Measurements from ENCODE around the gene SH3GLB1.

Gene SH3GLB1

DNA sequence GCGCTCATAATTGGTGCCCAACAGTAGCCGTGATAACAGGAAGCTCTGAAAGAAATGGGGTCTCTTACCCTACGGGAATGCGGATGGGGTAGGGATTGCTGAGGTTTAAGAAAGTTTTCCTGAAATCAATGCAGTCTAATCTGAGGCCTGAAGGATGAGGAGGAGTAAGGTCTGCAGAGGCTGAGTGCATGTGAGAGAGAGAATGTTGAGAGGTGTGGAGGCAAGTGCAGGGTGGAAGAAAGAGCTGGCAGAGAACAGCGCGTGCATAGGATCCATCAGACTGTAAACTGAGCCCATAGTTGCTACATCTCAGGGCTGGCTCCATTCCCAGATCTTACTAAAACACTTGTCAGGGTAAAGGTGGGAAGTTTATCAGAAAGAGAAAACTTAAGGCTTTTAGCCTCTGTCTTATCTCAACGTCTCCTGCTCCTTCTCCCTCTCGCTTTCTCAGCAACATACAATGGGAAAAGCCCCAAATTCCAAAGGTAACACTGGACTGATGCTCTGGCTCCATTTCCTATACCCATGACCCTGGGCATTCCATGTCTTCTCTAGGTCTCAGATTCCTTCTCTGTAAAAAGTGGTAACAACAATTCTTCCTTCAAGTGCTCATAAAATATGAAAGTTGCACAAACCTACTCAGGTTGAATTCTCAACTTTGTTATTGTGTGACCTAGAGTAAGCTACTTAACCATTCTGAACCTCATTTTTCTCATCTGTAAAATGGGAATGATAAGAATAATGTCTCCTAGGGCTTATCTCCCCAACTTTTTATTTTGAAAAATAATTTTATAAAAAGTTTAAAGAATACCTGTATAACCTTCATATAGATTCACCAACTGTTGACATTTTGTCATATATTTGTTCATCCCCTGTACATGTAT, 75.2 kb downstream of the SH3GLB1 start:
- no peak overlapping the region for H3K9ac ChIP-seq (ENCODE audit: low read length)
- H3K36me3 ChIP-seq (ENCODE audit: control insufficient read depth, insufficient read depth, low read length) = no peaks in the 10 kb centered on the region
- H3K9me3 ChIP-seq (ENCODE audit: control insufficient read depth, low read length) = no peaks in the 10 kb centered on the region
- H3K27me3 ChIP-seq (ENCODE audit: control insufficient read depth, insufficient read depth, low read length) = no peaks in the 10 kb centered on the region
- H3K4me3 ChIP-seq (ENCODE audit: low read length) = no peak overlapping the region
- peaks cover 16% of the 10 kb centered on the region for H3K4me1 ChIP-seq (ENCODE audit: control insufficient read depth, insufficient read depth, low read length)

GRCh38 chr1:86782482-86782881, 78.1 kb downstream of the SH3GLB1 start:
- Histone ChIP-seq H3K9me3 (ENCODE audit: control insufficient read depth, low read length) (no peaks in the 10 kb centered on the region), H3K9ac (ENCODE audit: low read length) (no peak overlapping the region), H3K4me1 (ENCODE audit: control insufficient read depth, insufficient read depth, low read length) (peaks cover 16% of the 10 kb centered on the region), H3K36me3 (ENCODE audit: control insufficient read depth, insufficient read depth, low read length) (no peaks in the 10 kb centered on the region), H3K4me3 (ENCODE audit: low read length) (no peak overlapping the region), H3K27me3 (ENCODE audit: control insufficient read depth, insufficient read depth, low read length) (no peaks in the 10 kb centered on the region)

- H3K36me3 ChIP-seq (ENCODE audit: control insufficient read depth, insufficient read depth, low read length) = no peaks in the 10 kb centered on the region
These were observed 83.2 kb downstream of the SH3GLB1 start for GRCh38 chr1:86787621-86788020.

GRCh38 chr1:86788300-86789206, 84.2 kb downstream of the SH3GLB1 start:
- Histone ChIP-seq H3K9me3 (ENCODE audit: control insufficient read depth, low read length) (no peaks in the 10 kb centered on the region), H3K9ac (ENCODE audit: low read length) (no peak overlapping the region), H3K4me1 (ENCODE audit: control insufficient read depth, insufficient read depth, low read length) (peaks cover 14% of the 10 kb centered on the region), H3K36me3 (ENCODE audit: control insufficient read depth, insufficient read depth, low read length) (no peaks in the 10 kb centered on the region), H3K27me3 (ENCODE audit: control insufficient read depth, insufficient read depth, low read length) (no peaks in the 10 kb centered on the region), H3K4me3 (ENCODE audit: low read length) (no peak overlapping the region)

More at GRCh38 chr1:86787621-86788020, 83.2 kb downstream of the SH3GLB1 start:
- H3K4me1 ChIP-seq (ENCODE audit: control insufficient read depth, insufficient read depth, low read length) = peaks cover 5% of the 10 kb centered on the region
- no peak overlapping the region for H3K9ac ChIP-seq (ENCODE audit: low read length)
- no peaks in the 10 kb centered on the region for H3K27me3 ChIP-seq (ENCODE audit: control insufficient read depth, insufficient read depth, low read length)
- H3K9me3 ChIP-seq (ENCODE audit: control insufficient read depth, low read length) = no peaks in the 10 kb centered on the region
- H3K4me3 ChIP-seq (ENCODE audit: low read length) = no peak overlapping the region

- Histone ChIP-seq H3K9me3 (ENCODE audit: control insufficient read depth, low read length) (no peaks in the 10 kb centered on the region), H3K4me1 (ENCODE audit: control insufficient read depth, insufficient read depth, low read length) (peaks cover 14% of the 10 kb centered on the region), H3K9ac (ENCODE audit: low read length) (no peak overlapping the region), H3K27me3 (ENCODE audit: control insufficient read depth, insufficient read depth, low read length) (no peaks in the 10 kb centered on the region), H3K36me3 (ENCODE audit: control insufficient read depth, insufficient read depth, low read length) (no peaks in the 10 kb centered on the region), H3K4me3 (ENCODE audit: low read length) (no peak overlapping the region)
These were observed 90.9 kb downstream of the SH3GLB1 start for GRCh38 chr1:86795316-86795715.
